C4-2B (cell line): ENCODE measurements around the gene IKZF2.

Source experiments
- ZFX ChIP-seq: fragments of 450-650 bp; IDR thresholded peaks from 2 replicates; pipeline ENCODE4 v1.6.1; 2017
- TF ChIP-seq, protein P1 (sequence below): fragments of 450-650 bp; conservative IDR thresholded peaks from 2 replicates; pipeline ENCODE4 v1.5.1; 2017; ENCODE audit warnings: mild to moderate bottlenecking

DNA sequence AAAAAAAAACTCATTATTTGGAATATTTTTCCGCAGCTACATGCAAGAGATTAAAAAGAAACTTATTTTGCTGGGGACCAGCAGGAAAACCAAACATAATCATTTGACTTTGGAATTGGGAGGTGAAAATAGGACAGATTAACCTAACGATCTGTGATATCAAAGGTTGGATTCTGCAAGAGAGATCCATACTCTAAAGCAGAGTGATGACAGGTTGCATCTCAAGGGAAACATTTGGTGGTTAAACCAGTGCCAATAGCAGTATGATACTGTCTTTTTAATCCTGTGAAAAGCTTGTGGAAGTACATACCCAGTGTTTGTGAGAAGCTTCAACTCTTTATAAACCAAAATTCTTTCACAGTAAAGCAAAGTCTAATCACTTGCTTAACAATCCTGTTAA lies 5.3 kb upstream of the IKZF2 start:
- TF ChIP-seq, protein P1, sequence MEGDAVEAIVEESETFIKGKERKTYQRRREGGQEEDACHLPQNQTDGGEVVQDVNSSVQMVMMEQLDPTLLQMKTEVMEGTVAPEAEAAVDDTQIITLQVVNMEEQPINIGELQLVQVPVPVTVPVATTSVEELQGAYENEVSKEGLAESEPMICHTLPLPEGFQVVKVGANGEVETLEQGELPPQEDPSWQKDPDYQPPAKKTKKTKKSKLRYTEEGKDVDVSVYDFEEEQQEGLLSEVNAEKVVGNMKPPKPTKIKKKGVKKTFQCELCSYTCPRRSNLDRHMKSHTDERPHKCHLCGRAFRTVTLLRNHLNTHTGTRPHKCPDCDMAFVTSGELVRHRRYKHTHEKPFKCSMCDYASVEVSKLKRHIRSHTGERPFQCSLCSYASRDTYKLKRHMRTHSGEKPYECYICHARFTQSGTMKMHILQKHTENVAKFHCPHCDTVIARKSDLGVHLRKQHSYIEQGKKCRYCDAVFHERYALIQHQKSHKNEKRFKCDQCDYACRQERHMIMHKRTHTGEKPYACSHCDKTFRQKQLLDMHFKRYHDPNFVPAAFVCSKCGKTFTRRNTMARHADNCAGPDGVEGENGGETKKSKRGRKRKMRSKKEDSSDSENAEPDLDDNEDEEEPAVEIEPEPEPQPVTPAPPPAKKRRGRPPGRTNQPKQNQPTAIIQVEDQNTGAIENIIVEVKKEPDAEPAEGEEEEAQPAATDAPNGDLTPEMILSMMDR = no peak
- no peak for TF ChIP-seq ZFX
